MM.1S (cell line): ENCODE results near the gene ZNF41.

Source experiments
- EZH2 ChIP-seq: fragments of 300-600 bp; sonication (generic); optimal IDR thresholded peaks from 2 replicates; pipeline ENCODE3; 2017; ENCODE audit warnings: low read depth, mild to moderate bottlenecking, antibody characterized with exemption, low read length, mixed read lengths
- TF ChIP-seq, protein P1 (sequence below): fragments of 300-600 bp; sonication (generic); IDR thresholded peaks from 2 replicates; pipeline ENCODE4 v1.5.1; 2016; ENCODE audit warnings: antibody characterized with exemption, low read length, mixed read lengths

DNA sequence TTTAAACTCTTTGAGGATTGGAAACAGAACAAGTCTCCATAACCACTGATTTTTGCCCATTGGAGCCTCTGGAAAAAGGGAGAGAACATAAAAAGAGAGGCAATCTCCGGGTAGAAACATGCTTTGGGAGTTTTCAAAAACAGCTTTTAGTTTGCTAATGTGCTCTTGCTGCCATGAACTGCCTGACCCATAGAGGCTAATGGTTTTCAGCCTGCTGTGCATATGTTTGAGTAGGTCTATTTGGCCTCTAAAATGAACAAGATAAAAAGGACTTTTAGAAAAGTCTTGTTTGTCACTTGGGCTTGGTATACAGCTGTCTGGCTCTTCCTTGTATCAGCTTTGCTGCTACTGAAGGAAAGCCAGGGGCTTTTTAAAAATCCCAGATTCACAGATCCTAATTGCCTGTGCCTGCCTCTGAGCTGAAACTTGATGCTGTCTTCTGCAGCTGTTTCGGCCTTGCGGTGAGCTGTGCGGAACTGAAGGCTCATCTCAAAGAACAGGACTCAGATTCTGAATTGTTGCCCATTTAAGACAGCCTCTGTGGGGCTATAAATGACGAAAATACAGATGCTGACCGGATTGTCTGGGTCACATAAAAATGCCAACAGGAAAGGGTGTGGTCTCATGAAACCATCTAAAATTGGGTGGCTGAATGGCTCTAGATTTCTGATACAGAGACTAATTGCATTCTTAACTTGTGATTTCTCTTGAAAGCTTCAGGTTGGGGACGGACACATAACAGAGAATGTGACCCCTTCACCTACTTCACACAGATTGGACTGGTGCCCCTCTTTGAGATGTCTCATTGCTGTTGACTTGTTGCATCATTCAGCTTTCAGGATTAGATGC lies 18.4 kb upstream of the ZNF41 start:
- TF ChIP-seq, protein P1, sequence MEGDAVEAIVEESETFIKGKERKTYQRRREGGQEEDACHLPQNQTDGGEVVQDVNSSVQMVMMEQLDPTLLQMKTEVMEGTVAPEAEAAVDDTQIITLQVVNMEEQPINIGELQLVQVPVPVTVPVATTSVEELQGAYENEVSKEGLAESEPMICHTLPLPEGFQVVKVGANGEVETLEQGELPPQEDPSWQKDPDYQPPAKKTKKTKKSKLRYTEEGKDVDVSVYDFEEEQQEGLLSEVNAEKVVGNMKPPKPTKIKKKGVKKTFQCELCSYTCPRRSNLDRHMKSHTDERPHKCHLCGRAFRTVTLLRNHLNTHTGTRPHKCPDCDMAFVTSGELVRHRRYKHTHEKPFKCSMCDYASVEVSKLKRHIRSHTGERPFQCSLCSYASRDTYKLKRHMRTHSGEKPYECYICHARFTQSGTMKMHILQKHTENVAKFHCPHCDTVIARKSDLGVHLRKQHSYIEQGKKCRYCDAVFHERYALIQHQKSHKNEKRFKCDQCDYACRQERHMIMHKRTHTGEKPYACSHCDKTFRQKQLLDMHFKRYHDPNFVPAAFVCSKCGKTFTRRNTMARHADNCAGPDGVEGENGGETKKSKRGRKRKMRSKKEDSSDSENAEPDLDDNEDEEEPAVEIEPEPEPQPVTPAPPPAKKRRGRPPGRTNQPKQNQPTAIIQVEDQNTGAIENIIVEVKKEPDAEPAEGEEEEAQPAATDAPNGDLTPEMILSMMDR, result no peak
- TF ChIP-seq EZH2, result no peak
